WTC11 (cell line): ENCODE measurements around the gene KCNQ4. TPM values are rescaled to one million over a fixed set of nuclear protein-coding genes. Genes with fewer than 3 reads are reported as not detected.

Source experiments
- ATAC-seq: fragments of 200-7000 bp; cut with Tn5 transposase; 2 replicates; pipeline ENCODE4 v1.10.0; 2021; ENCODE audit warnings: mild to moderate bottlenecking, moderate library complexity
- CTCF ChIA-PET: fragments of 300-600 bp; sonication (Branson Sonifier 250); formaldehyde crosslinking; loops from one replicate; lab custom pipeline; 2021; ENCODE audit warnings: antibody characterized with exemption; lab: Charles Lee
- POLR2A ChIA-PET: fragments of 350-600 bp; sonication (Branson Sonifier 250); formaldehyde crosslinking; loops from one replicate; lab custom pipeline; 2021; ENCODE audit warnings: antibody characterized with exemption; lab: Charles Lee
- DNase-seq: peaks from one replicate; pipeline ENCODE4 v3.0.0; 2021; ENCODE audit warnings: low spot score
- H3K27ac Mint-ChIP-seq: 2 replicates; pipeline ENCODE4 v1.8.0; 2021; ENCODE audit warnings: mixed read lengths
- H3K27me3 Mint-ChIP-seq: 2 replicates; pipeline ENCODE4 v1.8.0; 2021; ENCODE audit warnings: low read depth, mild to moderate bottlenecking, moderate library complexity, mixed read lengths
- H3K36me3 Mint-ChIP-seq: 2 replicates; pipeline ENCODE4 v1.8.0; 2021; ENCODE audit warnings: mixed read lengths
- H3K4me1 Mint-ChIP-seq: 2 replicates; pipeline ENCODE4 v1.8.0; 2022; ENCODE audit warnings: mixed read lengths
- H3K4me3 Mint-ChIP-seq: 2 replicates; pipeline ENCODE4 v1.8.0; 2021; ENCODE audit warnings: mild to moderate bottlenecking, moderate library complexity, mixed read lengths
- H3K9me3 Mint-ChIP-seq: 2 replicates; pipeline ENCODE4 v1.8.0; 2021; ENCODE audit warnings: mixed read lengths
- AR ChIP-seq: fragments of 250-450 bp; sonication (Bioruptor Pico); IDR thresholded peaks from 2 replicates; pipeline ENCODE4 v1.9.0; 2021; ENCODE audit warnings: mild to moderate bottlenecking
- CREM ChIP-seq: sonication (generic); formaldehyde crosslinking; IDR thresholded peaks from 2 replicates; pipeline ENCODE4 v1.8.1; 2022; ENCODE audit warnings: mild to moderate bottlenecking, missing genetic modification reagents, moderate library complexity
- E2F5 ChIP-seq: sonication (generic); formaldehyde crosslinking; IDR thresholded peaks from 2 replicates; pipeline ENCODE4 v1.8.1; 2022; ENCODE audit warnings: mild to moderate bottlenecking, moderate library complexity, missing genetic modification reagents
- EMX1 ChIP-seq: fragments of 250-450 bp; sonication (Bioruptor Pico); IDR thresholded peaks from 2 replicates; pipeline ENCODE4 v1.8.0; 2021; ENCODE audit warnings: mild to moderate bottlenecking
- ESRRA ChIP-seq: sonication (generic); formaldehyde crosslinking; IDR thresholded peaks from 2 replicates; pipeline ENCODE4 v1.8.1; 2022; ENCODE audit warnings: mild to moderate bottlenecking, missing genetic modification reagents, borderline replicate concordance
- GRHL2 ChIP-seq: fragments of 250-450 bp; sonication (Bioruptor Pico); IDR thresholded peaks from 2 replicates; pipeline ENCODE4 v1.8.0; 2022; ENCODE audit warnings: mild to moderate bottlenecking, moderate library complexity; ENCODE audit not compliant: insufficient replicate concordance, severe bottlenecking
- HMGA2 ChIP-seq: fragments of 250-450 bp; sonication (Bioruptor Pico); IDR thresholded peaks from 2 replicates; pipeline ENCODE4 v1.4.0; 2021; ENCODE audit warnings: mild to moderate bottlenecking, moderate library complexity
- MYBL2 ChIP-seq: sonication (generic); formaldehyde crosslinking; IDR thresholded peaks from 2 replicates; pipeline ENCODE4 v1.8.1; 2023; ENCODE audit warnings: mild to moderate bottlenecking, moderate library complexity, missing genetic modification reagents
- NFE2L1 ChIP-seq: sonication (generic); formaldehyde crosslinking; IDR thresholded peaks from 2 replicates; pipeline ENCODE4 v1.8.1; 2023; ENCODE audit warnings: missing genetic modification reagents
- SOX15 ChIP-seq: fragments of 250-450 bp; sonication (Bioruptor Pico); IDR thresholded peaks from 2 replicates; pipeline ENCODE4 v1.9.0; 2021; ENCODE audit warnings: mild to moderate bottlenecking
- TEAD1 ChIP-seq: sonication (generic); formaldehyde crosslinking; IDR thresholded peaks from 2 replicates; pipeline ENCODE4 v1.8.0; 2022; ENCODE audit warnings: mild to moderate bottlenecking, missing genetic modification reagents
- TP53 ChIP-seq: sonication (generic); formaldehyde crosslinking; IDR thresholded peaks from 2 replicates; pipeline ENCODE4 v1.8.1; 2023; ENCODE audit warnings: mild to moderate bottlenecking, missing genetic modification reagents
- ZBTB21 ChIP-seq: sonication (generic); formaldehyde crosslinking; IDR thresholded peaks from 2 replicates; pipeline ENCODE4 v1.8.1; 2023; ENCODE audit warnings: mild to moderate bottlenecking, missing genetic modification reagents, borderline replicate concordance
- ZNF281 ChIP-seq: sonication (generic); formaldehyde crosslinking; IDR thresholded peaks from 2 replicates; pipeline ENCODE4 v1.8.0; 2023; ENCODE audit warnings: mild to moderate bottlenecking, missing genetic modification reagents
- ZNF416 ChIP-seq: fragments of 250-450 bp; sonication (Bioruptor Pico); IDR thresholded peaks from 2 replicates; pipeline ENCODE4 v1.9.0; 2021; ENCODE audit warnings: mild to moderate bottlenecking, inconsistent platforms
- ZNF512 ChIP-seq: sonication (generic); formaldehyde crosslinking; IDR thresholded peaks from 2 replicates; pipeline ENCODE4 v1.8.1; 2022; ENCODE audit warnings: missing genetic modification reagents, borderline replicate concordance
- ZNF671 ChIP-seq: fragments of 250-450 bp; sonication (Bioruptor Pico); IDR thresholded peaks from 2 replicates; pipeline ENCODE4 v1.8.0; 2021; ENCODE audit warnings: mild to moderate bottlenecking
- total RNA-seq: library from RNA; stranded (reverse); gene quantifications from 3 replicates; pipeline ENCODE4 v1.2.3, GENCODE V29; 2021
- TF ChIP-seq, protein P1 (sequence below): sonication (generic); formaldehyde crosslinking; IDR thresholded peaks from 2 replicates; pipeline ENCODE4 v1.8.0; 2022; ENCODE audit warnings: mild to moderate bottlenecking, missing genetic modification reagents

The KCNQ4 gene
- total RNA-seq, 1 experiment from 2014 or later = 4.0 TPM

GRCh38 chr1:40831001-40831732 lies 47.6 kb downstream of the KCNQ4 start:
- Mint-ChIP-seq H3K27me3 (no peaks in the 10 kb centered on the region), H3K27ac (no peak overlapping the region), H3K9me3 (no peaks in the 10 kb centered on the region), H3K36me3 (no peaks in the 10 kb centered on the region), H3K4me3 (no peak overlapping the region), H3K4me1 (peaks cover 5% of the 10 kb centered on the region)
- ChIA-PET POLR2A (no interaction called here), CTCF (interaction anchor here (1.4 kb wide), 1 partner anchor 118 kb away, joined by 3 read pairs; no protein-coding TSS in a partner anchor)
- DNase-seq (no peak), ATAC-seq (no peak)
- TF ChIP-seq SOX15 (CRISPR knock-in tag) = no peak
- TF ChIP-seq ZNF671 (CRISPR knock-in tag) = no peak
- TF ChIP-seq, protein P1, sequence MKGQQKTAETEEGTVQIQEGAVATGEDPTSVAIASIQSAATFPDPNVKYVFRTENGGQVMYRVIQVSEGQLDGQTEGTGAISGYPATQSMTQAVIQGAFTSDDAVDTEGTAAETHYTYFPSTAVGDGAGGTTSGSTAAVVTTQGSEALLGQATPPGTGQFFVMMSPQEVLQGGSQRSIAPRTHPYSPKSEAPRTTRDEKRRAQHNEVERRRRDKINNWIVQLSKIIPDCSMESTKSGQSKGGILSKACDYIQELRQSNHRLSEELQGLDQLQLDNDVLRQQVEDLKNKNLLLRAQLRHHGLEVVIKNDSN (CRISPR knock-in tag) = no peak
- TF ChIP-seq ZNF416 (CRISPR knock-in tag) = no peak
- no peak for TF ChIP-seq ZNF512 (CRISPR knock-in tag)
- TF ChIP-seq E2F5 (CRISPR knock-in tag) = no peak
- no peak for TF ChIP-seq TEAD1
- no peak for TF ChIP-seq MYBL2 (CRISPR knock-in tag)
- TF ChIP-seq NFE2L1 (CRISPR knock-in tag) = no peak
- TF ChIP-seq TP53 (CRISPR knock-in tag) = no peak
- TF ChIP-seq AR (CRISPR knock-in tag) = no peak
- no peak for TF ChIP-seq ZNF281
- TF ChIP-seq CREM (CRISPR knock-in tag) = no peak
- no peak for TF ChIP-seq ESRRA (CRISPR knock-in tag)
- TF ChIP-seq HMGA2 (CRISPR knock-in tag) = no peak
- no peak for TF ChIP-seq GRHL2 (CRISPR knock-in tag)
- no peak for TF ChIP-seq EMX1
- TF ChIP-seq ZBTB21 (CRISPR knock-in tag) = no peak
